Keratinocyte (primary cell): ENCODE data around the gene GAREM1. TPM values are rescaled to one million over a fixed set of nuclear protein-coding genes. Genes with fewer than 3 reads are reported as not detected.

Source experiments
- DNase-seq: peaks from one replicate; pipeline ENCODE4 v3.0.0-alpha.2; 2011; ENCODE audit warnings: low read depth, missing footprints, low spot score
- FAIRE-seq: peaks from 2 replicates; lab custom pipeline; 2011; peaks lifted over from hg19 to GRCh38; lab: Jason Lieb, UNC
- H2AFZ ChIP-seq: 2 replicates; pipeline ENCODE4 v1.6.0; 2012; ENCODE audit warnings: low read length, control low read depth, inconsistent platforms; ENCODE audit not compliant: control insufficient read depth
- H3K27ac ChIP-seq: 2 replicates; pipeline ENCODE4 v1.5.1; 2011; ENCODE audit warnings: low read length; ENCODE audit not compliant: control insufficient read depth, insufficient read depth
- H3K27me3 ChIP-seq: 3 replicates; pipeline ENCODE4 v1.6.0; 2011; ENCODE audit warnings: low read length; ENCODE audit not compliant: control insufficient read depth, insufficient read depth; ENCODE audit errors: extremely low read depth
- H3K36me3 ChIP-seq, 2 experiments: 2 replicates in 1 of 2; 3 replicates in 1 of 2; pipeline ENCODE4 v1.5.1; 2011; ENCODE audit warnings: low read length in 2 of 2, mild to moderate bottlenecking in 1 of 2; ENCODE audit not compliant: control insufficient read depth in 2 of 2, insufficient read depth in 2 of 2; ENCODE audit errors: extremely low read depth in 1 of 2
- H3K4me1 ChIP-seq: 3 replicates; pipeline ENCODE4 v1.5.1; 2011; ENCODE audit warnings: low read length; ENCODE audit not compliant: control insufficient read depth, insufficient read depth; ENCODE audit errors: extremely low read depth
- H3K4me2 ChIP-seq: 3 replicates; pipeline ENCODE4 v1.6.0; 2011; ENCODE audit warnings: low read depth, low read length; ENCODE audit not compliant: control insufficient read depth, insufficient read depth; ENCODE audit errors: extremely low read depth
- H3K4me3 ChIP-seq, 3 experiments: fragments of 200-600 bp in 1 of 3; sonication (generic) in 1 of 3; 2 replicates in 2 of 3; 3 replicates in 1 of 3; pipeline ENCODE4 v1.5.1; 2011 to 2016; ENCODE audit warnings: low read length in 3 of 3, mild to moderate bottlenecking in 3 of 3, control low read depth in 2 of 3, inconsistent platforms in 1 of 3, low read depth in 1 of 3, mixed read lengths in 1 of 3, mixed run types in 1 of 3, moderate library complexity in 1 of 3; ENCODE audit not compliant: control insufficient read depth in 2 of 3, insufficient read depth in 2 of 3; ENCODE audit errors: extremely low read depth in 1 of 3
- H3K79me2 ChIP-seq: 2 replicates; pipeline ENCODE4 v1.6.0; 2012; ENCODE audit warnings: low read length; ENCODE audit not compliant: control insufficient read depth, insufficient read depth
- H3K9ac ChIP-seq: 3 replicates; pipeline ENCODE4 v1.6.0; 2011; ENCODE audit warnings: low read length; ENCODE audit not compliant: control insufficient read depth, insufficient read depth; ENCODE audit errors: extremely low read depth
- H3K9me1 ChIP-seq: 3 replicates; pipeline ENCODE4 v1.6.0; 2011; ENCODE audit warnings: low read length; ENCODE audit not compliant: control insufficient read depth, insufficient read depth; ENCODE audit errors: extremely low read depth
- H3K9me3 ChIP-seq: 2 replicates; pipeline ENCODE4 v1.5.1; 2012; ENCODE audit warnings: low read depth, low read length; ENCODE audit not compliant: control insufficient read depth
- H4K20me1 ChIP-seq: 3 replicates; pipeline ENCODE4 v1.6.0; 2011; ENCODE audit warnings: low read length; ENCODE audit not compliant: control insufficient read depth, insufficient read depth; ENCODE audit errors: extremely low read depth
- EZH2 ChIP-seq: IDR thresholded peaks from one replicate; pipeline ENCODE4 v1.6.1; 2012; ENCODE audit warnings: inconsistent platforms, mild to moderate bottlenecking, low read length, moderate library complexity
- dilution Hi-C: fragments of 300-500 bp; cut with MboI; formaldehyde crosslinking; loops from one replicate; pipeline ENCODE4 v1.7.0; 2020; ENCODE audit warnings: low sequenced_read_pairs; ENCODE audit not compliant: extremely low pct_ligation_motif_present
- polyA plus RNA-seq, 5 experiments: library from polyadenylated mRNA; depleted of rRNA in 3 of 5; stranded (reverse) in 3 of 5; stranded (forward) in 1 of 5; unstranded in 1 of 5; fragments of >200 nt; gene quantifications; 1 replicate in 1 of 5; 2 replicates in 3 of 5; 3 replicates in 1 of 5; pipeline versions ENCODE4 v1.2.1 to v1.2.3, GENCODE V29; 2011 to 2012; ENCODE audit warnings: missing spikeins in 2 of 5, low read depth in 1 of 5, low replicate concordance in 1 of 5
- TF ChIP-seq, protein P1 (sequence below), 3 experiments: IDR thresholded peaks in 1 of 3; conservative IDR thresholded peaks in 1 of 3; optimal IDR thresholded peaks in 1 of 3; 2 replicates in 2 of 3; 3 replicates in 1 of 3; pipeline versions ENCODE3 to v1.5.1; 2011; ENCODE audit warnings: low read length in 3 of 3, mild to moderate bottlenecking in 3 of 3, moderate library complexity in 2 of 3, control low read depth in 1 of 3, inconsistent platforms in 1 of 3; ENCODE audit not compliant: insufficient read depth in 2 of 3; ENCODE audit errors: extremely low read depth in 1 of 3

GAREM1 gene
- polyA plus RNA-seq, 1 donor (not counting 4 experiments of a cell fraction or from before 2014, with no cell fraction given) = 3.8 TPM

DNA sequence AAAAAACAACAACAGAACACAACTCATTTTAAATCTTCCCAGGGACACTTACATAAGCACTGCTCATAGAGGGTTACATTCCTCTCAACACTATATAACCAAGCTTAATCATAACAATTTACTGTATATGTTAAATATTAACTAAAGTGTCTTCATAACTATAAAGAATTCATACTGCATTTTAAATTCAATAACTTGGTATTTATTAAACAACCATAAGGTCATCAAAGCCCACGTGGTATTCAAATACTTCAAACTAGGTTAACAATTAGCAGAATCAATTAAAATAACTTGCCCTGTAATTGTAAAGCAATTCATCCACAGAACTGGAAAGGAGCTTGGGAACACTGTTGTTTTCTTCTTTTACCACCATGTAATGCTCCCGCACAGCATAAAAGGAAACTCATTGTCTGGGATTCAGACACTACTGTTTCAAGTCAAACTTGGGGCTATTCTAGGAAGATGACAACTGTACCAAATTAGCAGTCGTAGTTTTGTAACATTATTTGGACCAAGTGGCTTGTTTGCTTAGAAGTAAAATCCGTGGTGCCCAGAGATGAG is 10.4 kb downstream of the GAREM1 start:
- no peaks in the 10 kb centered on the region for H4K20me1 ChIP-seq
- no peaks in the 10 kb centered on the region for H3K36me3 ChIP-seq
- no peaks in the 10 kb centered on the region for H3K9me1 ChIP-seq
- H3K79me2 ChIP-seq = no peaks in the 10 kb centered on the region
- H3K9me3 ChIP-seq = no peaks in the 10 kb centered on the region
- H3K27ac ChIP-seq = no peak overlapping the region
- no peak overlapping the region for H3K9ac ChIP-seq
- no peak overlapping the region for H3K4me3 ChIP-seq
- DNase-seq = no peak
- TF ChIP-seq EZH2 = no peak
- TF ChIP-seq, protein P1, sequence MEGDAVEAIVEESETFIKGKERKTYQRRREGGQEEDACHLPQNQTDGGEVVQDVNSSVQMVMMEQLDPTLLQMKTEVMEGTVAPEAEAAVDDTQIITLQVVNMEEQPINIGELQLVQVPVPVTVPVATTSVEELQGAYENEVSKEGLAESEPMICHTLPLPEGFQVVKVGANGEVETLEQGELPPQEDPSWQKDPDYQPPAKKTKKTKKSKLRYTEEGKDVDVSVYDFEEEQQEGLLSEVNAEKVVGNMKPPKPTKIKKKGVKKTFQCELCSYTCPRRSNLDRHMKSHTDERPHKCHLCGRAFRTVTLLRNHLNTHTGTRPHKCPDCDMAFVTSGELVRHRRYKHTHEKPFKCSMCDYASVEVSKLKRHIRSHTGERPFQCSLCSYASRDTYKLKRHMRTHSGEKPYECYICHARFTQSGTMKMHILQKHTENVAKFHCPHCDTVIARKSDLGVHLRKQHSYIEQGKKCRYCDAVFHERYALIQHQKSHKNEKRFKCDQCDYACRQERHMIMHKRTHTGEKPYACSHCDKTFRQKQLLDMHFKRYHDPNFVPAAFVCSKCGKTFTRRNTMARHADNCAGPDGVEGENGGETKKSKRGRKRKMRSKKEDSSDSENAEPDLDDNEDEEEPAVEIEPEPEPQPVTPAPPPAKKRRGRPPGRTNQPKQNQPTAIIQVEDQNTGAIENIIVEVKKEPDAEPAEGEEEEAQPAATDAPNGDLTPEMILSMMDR (optimal IDR thresholded peaks at IDR 0.05 in 1 of 3, IDR thresholded peaks at IDR 0.05 in 1 of 3, conservative IDR thresholded peaks at IDR 0.05 in 1 of 3; ENCODE audit: extremely low read depth in 1 of 3, insufficient read depth in 2 of 3, low read length in 3 of 3) = no peak
- H3K4me1 ChIP-seq = no peaks in the 10 kb centered on the region
- no peak overlapping the region for H3K4me2 ChIP-seq
- no peak for FAIRE-seq
- no peak overlapping the region for H2AFZ ChIP-seq
- no peaks in the 10 kb centered on the region for H3K27me3 ChIP-seq
- dilution Hi-C loops = no loop called here

DNA sequence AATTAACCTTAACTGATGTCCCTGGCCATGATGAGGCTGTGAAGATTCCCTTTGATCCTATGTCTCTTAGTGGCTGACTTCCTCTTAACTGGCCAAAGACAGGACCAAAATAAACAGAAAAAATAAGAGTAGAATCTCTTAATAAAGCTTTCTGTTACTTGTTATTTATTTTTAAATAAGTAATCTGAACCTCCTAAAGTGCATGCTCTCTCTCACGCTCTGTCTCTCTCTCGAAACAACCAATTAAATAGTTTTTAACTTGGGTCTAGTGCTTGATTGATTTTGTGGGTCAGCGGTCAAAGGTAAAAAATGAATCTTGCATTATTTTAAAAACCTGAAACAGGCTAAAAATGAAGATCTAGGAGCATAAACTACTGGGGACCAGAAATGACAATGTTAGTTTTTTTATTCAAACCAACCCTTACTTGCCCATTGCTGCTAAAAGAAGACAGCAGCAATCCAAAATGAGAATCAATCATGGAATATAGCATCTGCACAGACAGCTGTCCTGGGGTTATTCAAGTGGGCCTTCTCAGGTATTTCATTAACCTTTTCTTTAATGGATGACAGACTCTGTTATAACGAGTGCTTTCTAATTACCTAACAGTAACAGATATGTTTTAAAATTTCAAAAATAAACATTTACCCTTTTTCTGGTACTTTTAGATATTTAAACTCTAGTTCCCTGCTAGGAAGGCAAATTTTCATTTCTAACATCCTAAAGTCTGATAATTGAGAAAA is 11.2 kb downstream of the GAREM1 start:
- Histone ChIP-seq H2AFZ (no peak overlapping the region), H3K27me3 (no peaks in the 10 kb centered on the region), H3K9me1 (no peaks in the 10 kb centered on the region), H3K4me2 (no peak overlapping the region), H3K79me2 (no peaks in the 10 kb centered on the region), H4K20me1 (no peaks in the 10 kb centered on the region), H3K4me1 (no peaks in the 10 kb centered on the region), H3K9me3 (no peaks in the 10 kb centered on the region), H3K36me3 (no peaks in the 10 kb centered on the region), H3K9ac (no peak overlapping the region), H3K4me3 (no peak overlapping the region), H3K27ac (no peak overlapping the region)
- TF ChIP-seq EZH2 = no peak
- TF ChIP-seq, protein P1 (optimal IDR thresholded peaks at IDR 0.05 in 1 of 3, IDR thresholded peaks at IDR 0.05 in 1 of 3, conservative IDR thresholded peaks at IDR 0.05 in 1 of 3; ENCODE audit: extremely low read depth in 1 of 3, insufficient read depth in 2 of 3, low read length in 3 of 3) = no peak
- DNase-seq (no peak), FAIRE-seq (no peak)
- dilution Hi-C loops = no loop called here
